Smooth muscle cell (in vitro differentiated cells): Measurements from ENCODE around the gene YWHAQ. TPM values are rescaled to one million over a fixed set of nuclear protein-coding genes. Genes with fewer than 3 reads are reported as not detected.
"Not testable (repeated sequence)": the region's sequence is repeated elsewhere in the genome, so short reads cannot be mapped to it uniquely, and the experiment has no call there.

ENCODE experiments used
- DNase-seq: peaks from one replicate; lab custom pipeline; 2025; ENCODE audit not compliant: unreplicated experiment; lab: John Stamatoyannopoulos, UW
- H2AFZ ChIP-seq: fragments of 200-600 bp; sonication (generic); 2 replicates; pipeline ENCODE4 v1.6.0; 2016; ENCODE audit warnings: antibody characterized with exemption, low read depth, mild to moderate bottlenecking
- H3F3A ChIP-seq: fragments of 200-600 bp; sonication (generic); 2 replicates; pipeline ENCODE4 v1.6.0; 2017; ENCODE audit warnings: antibody characterized with exemption, low read depth
- H3K27ac ChIP-seq: fragments of 200-600 bp; sonication (generic); 2 replicates; pipeline ENCODE4 v1.5.1; 2016; ENCODE audit warnings: low read depth, mild to moderate bottlenecking
- H3K27me3 ChIP-seq: fragments of 200-600 bp; sonication (generic); 2 replicates; pipeline ENCODE4 v1.6.1; 2016; ENCODE audit warnings: low read depth, mild to moderate bottlenecking
- H3K36me3 ChIP-seq: fragments of 200-600 bp; sonication (generic); 2 replicates; pipeline ENCODE4 v1.5.1; 2016; ENCODE audit warnings: low read depth
- H3K4me1 ChIP-seq: fragments of 200-600 bp; sonication (generic); 2 replicates; pipeline ENCODE4 v1.5.1; 2016; ENCODE audit warnings: low read depth
- H3K4me2 ChIP-seq: fragments of 200-600 bp; sonication (generic); 2 replicates; pipeline ENCODE4 v1.6.0; 2016; ENCODE audit warnings: mild to moderate bottlenecking
- H3K4me3 ChIP-seq: fragments of 200-600 bp; sonication (generic); 2 replicates; pipeline ENCODE4 v1.5.1; 2016; ENCODE audit warnings: mild to moderate bottlenecking
- H3K79me2 ChIP-seq: fragments of 200-600 bp; sonication (generic); 2 replicates; pipeline ENCODE4 v1.6.0; 2016; ENCODE audit warnings: low read depth, mild to moderate bottlenecking
- H3K9ac ChIP-seq: fragments of 200-600 bp; sonication (generic); 2 replicates; pipeline ENCODE4 v1.6.0; 2016; ENCODE audit warnings: low read depth
- H3K9me3 ChIP-seq: fragments of 200-600 bp; sonication (generic); replicated peaks from 2 replicates; pipeline ENCODE4 v1.5.1; 2016; ENCODE audit warnings: low read depth
- H4K20me1 ChIP-seq: fragments of 200-600 bp; sonication (generic); 2 replicates; pipeline ENCODE4 v1.6.0; 2016; ENCODE audit warnings: low read depth
- WGBS: methylation state at CpG from one replicate; pipeline ENCODE4 v1.1.7; 2016; ENCODE audit warnings: low lambda C conversion rate; 5-methylcytosine and 5-hydroxymethylcytosine counted together
- polyA plus RNA-seq: library from polyadenylated mRNA; unstranded; fragments of >200 nt; fragmentation: Nextera tagmentation; extraction: Ambion mirVana; gene quantifications from 2 replicates; pipeline ENCODE4 v1.2.1, GENCODE V29; 2016
- total RNA-seq: library from RNA; depleted of rRNA; stranded (reverse); fragments of >200 nt; gene quantifications from 2 replicates; pipeline ENCODE4 v1.2.3, GENCODE V29; 2014
- TF ChIP-seq, protein P1 (sequence below): fragments of 200-600 bp; sonication (generic); IDR thresholded peaks from 2 replicates; pipeline ENCODE4 v1.5.1; 2017; ENCODE audit warnings: borderline replicate concordance, mild to moderate bottlenecking, antibody characterized with exemption; ENCODE audit not compliant: insufficient read depth, poor library complexity, severe bottlenecking

The YWHAQ gene
- total and polyA plus RNA-seq, 2 experiments from 2014 or later: 300 to 417 TPM

DNA sequence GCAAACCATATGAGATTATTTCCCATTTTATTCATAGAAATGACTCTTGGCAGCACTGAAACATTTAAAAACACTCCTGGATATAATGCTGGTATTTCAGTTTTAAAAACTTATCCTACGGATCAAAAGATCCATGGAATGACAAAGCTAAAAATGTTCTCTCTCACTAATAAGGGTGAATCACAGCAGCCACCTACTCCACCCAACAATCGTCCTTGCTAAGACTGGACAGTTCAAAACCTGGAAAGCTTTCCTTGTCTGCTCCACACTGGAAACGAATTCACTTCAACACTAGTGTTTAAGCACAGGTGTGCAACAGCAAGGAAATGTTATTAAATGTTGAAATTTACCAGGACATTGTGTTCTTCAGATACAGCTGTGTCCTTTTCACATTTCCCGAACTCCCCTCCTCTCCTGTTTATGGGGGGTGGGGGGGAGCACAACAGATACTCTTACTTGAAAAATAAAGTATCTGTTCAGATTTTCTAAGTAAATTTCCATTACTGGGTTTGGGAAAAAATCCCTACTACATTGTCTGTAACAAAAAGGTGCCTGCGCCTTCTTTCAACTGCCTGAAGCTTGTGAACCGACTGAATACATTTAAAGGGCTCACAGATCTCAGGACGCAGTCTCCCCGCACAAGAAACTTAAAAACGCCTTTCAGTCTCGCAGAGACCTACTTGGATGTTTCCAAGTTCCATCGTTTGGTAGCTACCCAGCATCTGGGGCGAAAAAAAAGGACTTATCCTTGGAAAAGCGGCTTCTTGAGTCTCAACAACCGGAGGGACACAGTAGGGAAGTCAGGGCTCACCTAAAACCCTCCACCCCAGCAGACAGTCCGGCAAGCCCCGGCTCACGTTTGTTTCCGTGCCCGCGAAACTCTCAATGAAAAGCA is 1.3 kb downstream of the YWHAQ start:
- TF ChIP-seq, protein P1, sequence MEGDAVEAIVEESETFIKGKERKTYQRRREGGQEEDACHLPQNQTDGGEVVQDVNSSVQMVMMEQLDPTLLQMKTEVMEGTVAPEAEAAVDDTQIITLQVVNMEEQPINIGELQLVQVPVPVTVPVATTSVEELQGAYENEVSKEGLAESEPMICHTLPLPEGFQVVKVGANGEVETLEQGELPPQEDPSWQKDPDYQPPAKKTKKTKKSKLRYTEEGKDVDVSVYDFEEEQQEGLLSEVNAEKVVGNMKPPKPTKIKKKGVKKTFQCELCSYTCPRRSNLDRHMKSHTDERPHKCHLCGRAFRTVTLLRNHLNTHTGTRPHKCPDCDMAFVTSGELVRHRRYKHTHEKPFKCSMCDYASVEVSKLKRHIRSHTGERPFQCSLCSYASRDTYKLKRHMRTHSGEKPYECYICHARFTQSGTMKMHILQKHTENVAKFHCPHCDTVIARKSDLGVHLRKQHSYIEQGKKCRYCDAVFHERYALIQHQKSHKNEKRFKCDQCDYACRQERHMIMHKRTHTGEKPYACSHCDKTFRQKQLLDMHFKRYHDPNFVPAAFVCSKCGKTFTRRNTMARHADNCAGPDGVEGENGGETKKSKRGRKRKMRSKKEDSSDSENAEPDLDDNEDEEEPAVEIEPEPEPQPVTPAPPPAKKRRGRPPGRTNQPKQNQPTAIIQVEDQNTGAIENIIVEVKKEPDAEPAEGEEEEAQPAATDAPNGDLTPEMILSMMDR: no peak
- H3K79me2 ChIP-seq: peaks cover 58% of the 10 kb centered on the region
- no peak overlapping the region for H2AFZ ChIP-seq
- H3K27ac ChIP-seq: peak overlapping the region; percentile 87
- H3K4me1 ChIP-seq: peaks cover 30% of the 10 kb centered on the region
- H3K36me3 ChIP-seq: no peaks in the 10 kb centered on the region
- peaks cover 59% of the 10 kb centered on the region for H4K20me1 ChIP-seq
- H3K4me3 ChIP-seq: peak overlapping the region; percentile 79
- peak overlapping the region; percentile 91 for H3K9ac ChIP-seq
- no peaks in the 10 kb centered on the region for H3K9me3 ChIP-seq
- H3F3A ChIP-seq: peaks cover 2% of the 10 kb centered on the region
- H3K4me2 ChIP-seq: peak overlapping the region; percentile 95
- 3% methylated on average over 20 of the region's 20 CpGs for WGBS
- no peaks in the 10 kb centered on the region for H3K27me3 ChIP-seq
- DNase-seq: no peak

DNA sequence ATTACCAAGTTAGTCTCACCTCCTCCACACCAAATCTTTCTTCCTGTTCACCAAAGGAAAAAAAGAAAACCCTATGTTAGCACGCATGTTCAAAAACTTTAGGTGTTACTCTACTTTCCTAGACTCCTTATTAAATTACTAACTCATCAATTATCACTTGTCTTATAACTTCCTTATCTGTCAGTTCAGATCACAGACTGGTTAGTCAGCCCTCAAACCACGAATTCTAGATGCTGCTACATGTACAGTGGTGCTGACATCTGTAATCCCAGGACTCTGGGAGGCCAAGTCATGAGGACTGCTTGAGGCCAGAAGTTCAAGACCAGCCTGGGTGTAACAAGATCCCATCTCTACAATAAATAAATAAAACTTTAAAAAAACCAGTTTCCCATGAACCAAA is 3.5 kb downstream of the YWHAQ start:
- Histone ChIP-seq H3K27ac (no peak overlapping the region), H3K27me3 (no peaks in the 10 kb centered on the region), H3K4me1 (peaks cover 27% of the 10 kb centered on the region), H3K4me3 (peak overlapping the region; percentile 79), H3K9ac (no peak overlapping the region), H3K36me3 (peaks cover 2% of the 10 kb centered on the region), H2AFZ (no peak overlapping the region), H4K20me1 (peaks cover 80% of the 10 kb centered on the region), H3F3A (peaks cover 2% of the 10 kb centered on the region), H3K4me2 (peak overlapping the region; percentile 95), H3K9me3 (no peaks in the 10 kb centered on the region), H3K79me2 (peaks cover 79% of the 10 kb centered on the region)
- 45% methylated on average over 2 of the region's 2 CpGs for WGBS
- TF ChIP-seq, protein P1: no peak
- no peak for DNase-seq

DNA sequence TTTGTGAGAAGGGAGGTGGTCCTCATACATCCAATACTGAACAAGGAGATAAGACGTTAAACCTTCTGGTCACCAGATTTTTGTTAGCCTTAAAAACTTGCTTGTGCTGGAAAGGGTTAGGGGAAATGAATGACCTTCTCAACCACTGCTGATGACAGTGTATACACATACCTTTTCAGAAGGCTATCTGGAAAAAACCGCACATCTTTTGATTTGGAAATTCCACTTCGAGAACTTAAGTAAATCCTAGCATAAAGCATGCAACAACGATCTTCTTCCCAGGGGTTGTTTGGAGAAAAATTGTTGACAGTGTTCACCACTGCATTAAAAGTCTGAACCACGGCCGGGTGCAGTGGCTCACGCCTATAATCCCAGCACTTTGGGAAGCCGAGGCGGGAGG is 7.6 kb downstream of the YWHAQ start:
- H3K9ac ChIP-seq: no peak overlapping the region
- no peak overlapping the region for H3K4me2 ChIP-seq
- peaks cover 10% of the 10 kb centered on the region for H3K36me3 ChIP-seq
- 93% methylated on average over 9 of the region's 9 CpGs for WGBS
- H4K20me1 ChIP-seq: peaks cover 100% of the 10 kb centered on the region
- H2AFZ ChIP-seq: no peak overlapping the region
- H3K79me2 ChIP-seq: peaks cover 100% of the 10 kb centered on the region
- no peak overlapping the region for H3K4me3 ChIP-seq
- DNase-seq: no peak
- TF ChIP-seq, protein P1: no peak
- H3K9me3 ChIP-seq: no peaks in the 10 kb centered on the region
- H3K4me1 ChIP-seq: peaks cover 6% of the 10 kb centered on the region
- H3F3A ChIP-seq: peaks cover 2% of the 10 kb centered on the region
- H3K27me3 ChIP-seq: no peaks in the 10 kb centered on the region
- H3K27ac ChIP-seq: no peak overlapping the region

DNA sequence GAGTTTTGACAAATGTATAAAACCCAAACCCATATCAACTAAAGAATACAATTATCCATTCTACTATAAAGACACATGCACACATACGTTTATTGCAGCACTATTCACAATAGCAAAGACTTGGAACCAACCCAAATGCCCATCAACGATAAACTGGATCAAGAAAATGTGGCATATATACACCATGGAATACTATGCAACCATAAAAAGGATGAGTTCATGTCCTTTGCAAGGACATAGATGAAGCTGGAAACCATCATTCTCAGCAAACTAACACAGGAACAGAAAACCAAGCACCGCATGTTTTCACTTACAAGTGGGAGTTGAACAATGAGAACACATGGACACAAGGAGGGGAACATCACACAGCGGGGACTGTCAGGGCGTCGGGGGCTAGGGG is 9.1 kb downstream of the YWHAQ start:
- not testable (repeated sequence) for H3K9me3 ChIP-seq, DNase-seq, H3F3A ChIP-seq, H3K27ac ChIP-seq, H3K36me3 ChIP-seq, H3K27me3 ChIP-seq, H3K4me1 ChIP-seq, H3K4me3 ChIP-seq, H3K4me2 ChIP-seq, H2AFZ ChIP-seq, H3K9ac ChIP-seq
- 93% methylated on average over 6 of the region's 6 CpGs for WGBS
- Histone ChIP-seq H3K79me2 (peaks cover 100% of the 10 kb centered on the region), H4K20me1 (peaks cover 100% of the 10 kb centered on the region)
